ENCODE data around the gene XCL2.
"Not testable (repeated sequence)": the region's sequence is repeated elsewhere in the genome, so short reads cannot be mapped to it uniquely, and the experiment has no call there.

DNA sequence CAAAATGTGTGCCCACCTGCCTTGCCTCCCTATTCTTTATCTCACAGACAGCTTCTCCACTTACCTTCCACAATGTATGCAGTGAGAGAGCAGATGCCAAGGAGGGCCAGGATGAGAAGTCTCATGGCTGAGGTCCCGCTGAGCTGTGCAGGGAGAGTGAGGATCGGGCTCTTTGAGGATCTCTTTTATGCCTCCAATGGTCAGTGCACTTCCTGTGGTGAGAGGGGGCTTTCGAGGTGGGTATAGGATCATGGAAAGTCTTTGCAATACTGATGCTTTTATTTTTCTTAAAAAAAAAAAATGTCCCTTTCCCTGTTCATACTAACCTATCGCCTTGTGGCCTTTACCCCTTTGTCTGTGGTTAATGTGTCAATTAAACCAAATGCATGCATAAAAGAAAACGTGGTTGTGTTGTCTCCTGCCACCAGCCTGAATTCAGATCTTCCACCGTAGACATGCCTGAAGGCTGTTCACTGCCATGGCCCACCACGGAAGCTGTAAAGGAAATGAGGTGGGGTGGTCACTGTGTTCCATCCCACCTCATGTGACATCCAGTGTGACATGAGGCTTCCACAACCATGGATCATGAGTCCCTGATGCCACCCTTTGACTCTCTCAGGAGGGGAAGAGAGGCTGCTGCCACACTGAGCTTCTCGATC lies at the start of gene XCL2:
- TF ChIP-seq, protein P1, sequence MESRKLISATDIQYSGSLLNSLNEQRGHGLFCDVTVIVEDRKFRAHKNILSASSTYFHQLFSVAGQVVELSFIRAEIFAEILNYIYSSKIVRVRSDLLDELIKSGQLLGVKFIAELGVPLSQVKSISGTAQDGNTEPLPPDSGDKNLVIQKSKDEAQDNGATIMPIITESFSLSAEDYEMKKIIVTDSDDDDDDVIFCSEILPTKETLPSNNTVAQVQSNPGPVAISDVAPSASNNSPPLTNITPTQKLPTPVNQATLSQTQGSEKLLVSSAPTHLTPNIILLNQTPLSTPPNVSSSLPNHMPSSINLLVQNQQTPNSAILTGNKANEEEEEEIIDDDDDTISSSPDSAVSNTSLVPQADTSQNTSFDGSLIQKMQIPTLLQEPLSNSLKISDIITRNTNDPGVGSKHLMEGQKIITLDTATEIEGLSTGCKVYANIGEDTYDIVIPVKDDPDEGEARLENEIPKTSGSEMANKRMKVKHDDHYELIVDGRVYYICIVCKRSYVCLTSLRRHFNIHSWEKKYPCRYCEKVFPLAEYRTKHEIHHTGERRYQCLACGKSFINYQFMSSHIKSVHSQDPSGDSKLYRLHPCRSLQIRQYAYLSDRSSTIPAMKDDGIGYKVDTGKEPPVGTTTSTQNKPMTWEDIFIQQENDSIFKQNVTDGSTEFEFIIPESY (IDR thresholded peaks at IDR 0.05; ENCODE audit: borderline replicate concordance, low read depth) = not testable (repeated sequence)
- TF ChIP-seq, protein P2, sequence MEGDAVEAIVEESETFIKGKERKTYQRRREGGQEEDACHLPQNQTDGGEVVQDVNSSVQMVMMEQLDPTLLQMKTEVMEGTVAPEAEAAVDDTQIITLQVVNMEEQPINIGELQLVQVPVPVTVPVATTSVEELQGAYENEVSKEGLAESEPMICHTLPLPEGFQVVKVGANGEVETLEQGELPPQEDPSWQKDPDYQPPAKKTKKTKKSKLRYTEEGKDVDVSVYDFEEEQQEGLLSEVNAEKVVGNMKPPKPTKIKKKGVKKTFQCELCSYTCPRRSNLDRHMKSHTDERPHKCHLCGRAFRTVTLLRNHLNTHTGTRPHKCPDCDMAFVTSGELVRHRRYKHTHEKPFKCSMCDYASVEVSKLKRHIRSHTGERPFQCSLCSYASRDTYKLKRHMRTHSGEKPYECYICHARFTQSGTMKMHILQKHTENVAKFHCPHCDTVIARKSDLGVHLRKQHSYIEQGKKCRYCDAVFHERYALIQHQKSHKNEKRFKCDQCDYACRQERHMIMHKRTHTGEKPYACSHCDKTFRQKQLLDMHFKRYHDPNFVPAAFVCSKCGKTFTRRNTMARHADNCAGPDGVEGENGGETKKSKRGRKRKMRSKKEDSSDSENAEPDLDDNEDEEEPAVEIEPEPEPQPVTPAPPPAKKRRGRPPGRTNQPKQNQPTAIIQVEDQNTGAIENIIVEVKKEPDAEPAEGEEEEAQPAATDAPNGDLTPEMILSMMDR (IDR thresholded peaks at IDR 0.05) = not testable (repeated sequence)
- TF ChIP-seq JUND (IDR thresholded peaks at IDR 0.05); SMC3 (IDR thresholded peaks at IDR 0.05; ENCODE audit: low read depth, low read length): not testable (repeated sequence)
